Right ventricle myocardium inferior (tissue), 1 donor: ENCODE results near the gene EYA4. TPM values are rescaled to one million over a fixed set of nuclear protein-coding genes. Genes with fewer than 3 reads are reported as not detected.

ENCODE experiments used
- ATAC-seq: fragments of 200-7000 bp; cut with Tn5 transposase; one replicate; pipeline ENCODE4 v1.9.1; 2020; ENCODE audit warnings: mild to moderate bottlenecking, moderate library complexity
- DNase-seq: peaks from one replicate; pipeline ENCODE4 v3.0.0; 2021; ENCODE audit errors: missing footprints
- intact Hi-C: fragments of 100-400 bp; cut with DNase I; formaldehyde crosslinking; loops from one replicate; pipeline ENCODE4 v1.11.0; 2022
- total RNA-seq: library from RNA; stranded (reverse); fragmentation: NEBNext Ultra II Directional; extraction: Animal tissue kit (Norgen Biotek cat#: 25700); gene quantifications from one replicate; pipeline ENCODE4 v1.2.1, GENCODE V29; 2021
- donor health status: DM: no; HTN: yes; CAD: no; lungs with severe emphysema.

Gene EYA4
- total RNA-seq, 1 donor from 2014 or later, result 19.5 TPM

GRCh38 chr6:133571681-133572080 is 330.5 kb downstream of the EYA4 start:
- no peak for DNase-seq
- no peak for ATAC-seq
- intact Hi-C loops, result no loop called here

GRCh38 chr6:133577851-133578250 is 336.7 kb downstream of the EYA4 start:
- ATAC-seq (no peak), DNase-seq (no peak)
- intact Hi-C loops, result no loop called here
